Epidermal melanocyte (primary cell): ENCODE data around the gene ABLIM3.

Source experiments
- DNase-seq: peaks from one replicate; pipeline ENCODE4 v3.0.0; 2011; ENCODE audit warnings: low spot score; ENCODE audit not compliant: insufficient read length

The ABLIM3 gene

GRCh38 chr5:149303210-149303609 lies 161.9 kb downstream of the ABLIM3 start:
- no peak for DNase-seq

- DNase-seq, result no peak
These were observed 163.1 kb downstream of the ABLIM3 start for GRCh38 chr5:149304195-149305078.

GRCh38 chr5:149309354-149309753 lies 168.1 kb downstream of the ABLIM3 start:
- DNase-seq, result no peak
